Neural cell (in vitro differentiated cells): Measurements from ENCODE around the gene VPS50.

Experiments
- EZH2 ChIP-seq: fragments of 200-600, 300-800 bp; shearing (Covaris generic), sonication (generic); IDR thresholded peaks from 2 replicates; pipeline ENCODE4 v1.6.1; 2014; ENCODE audit warnings: antibody characterized with exemption, low read length, borderline replicate concordance, mild to moderate bottlenecking; ENCODE audit not compliant: insufficient read depth, poor library complexity, severe bottlenecking
- POLR2AphosphoS5 ChIP-seq: IDR thresholded peaks from 2 replicates; pipeline ENCODE4 v1.6.1; 2012
- SMC3 ChIP-seq: fragments of 450-650 bp; conservative IDR thresholded peaks from 2 replicates; pipeline ENCODE4 v1.6.1; 2014; ENCODE audit warnings: antibody characterized with exemption, mild to moderate bottlenecking, moderate library complexity; ENCODE audit not compliant: poor library complexity
- TF ChIP-seq, protein P1 (sequence below): fragments of 450-650 bp; IDR thresholded peaks from 2 replicates; pipeline ENCODE4 v1.5.1; 2014; ENCODE audit warnings: antibody characterized with exemption, mild to moderate bottlenecking, moderate library complexity; ENCODE audit not compliant: poor library complexity, severe bottlenecking

DNA sequence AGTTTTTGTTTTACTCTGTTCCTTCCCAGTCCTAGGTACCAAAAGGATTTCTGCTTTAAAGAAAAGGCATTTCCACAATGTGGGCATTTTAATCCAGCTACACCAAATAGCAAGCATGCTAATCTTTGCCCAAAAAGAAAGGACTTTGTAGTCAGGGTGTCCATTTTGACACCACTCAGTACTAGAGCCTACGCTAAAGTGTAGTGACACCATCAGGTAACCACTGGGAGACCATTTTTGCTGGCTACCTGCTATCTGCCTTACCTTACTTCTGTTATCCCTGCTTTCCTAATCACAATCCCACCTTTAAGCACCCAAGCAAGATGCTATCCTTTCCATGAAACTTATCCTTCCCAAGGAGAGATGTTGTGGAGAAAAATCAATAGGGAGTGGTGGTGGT is 129.7 kb downstream of the VPS50 start:
- TF ChIP-seq, protein P1, sequence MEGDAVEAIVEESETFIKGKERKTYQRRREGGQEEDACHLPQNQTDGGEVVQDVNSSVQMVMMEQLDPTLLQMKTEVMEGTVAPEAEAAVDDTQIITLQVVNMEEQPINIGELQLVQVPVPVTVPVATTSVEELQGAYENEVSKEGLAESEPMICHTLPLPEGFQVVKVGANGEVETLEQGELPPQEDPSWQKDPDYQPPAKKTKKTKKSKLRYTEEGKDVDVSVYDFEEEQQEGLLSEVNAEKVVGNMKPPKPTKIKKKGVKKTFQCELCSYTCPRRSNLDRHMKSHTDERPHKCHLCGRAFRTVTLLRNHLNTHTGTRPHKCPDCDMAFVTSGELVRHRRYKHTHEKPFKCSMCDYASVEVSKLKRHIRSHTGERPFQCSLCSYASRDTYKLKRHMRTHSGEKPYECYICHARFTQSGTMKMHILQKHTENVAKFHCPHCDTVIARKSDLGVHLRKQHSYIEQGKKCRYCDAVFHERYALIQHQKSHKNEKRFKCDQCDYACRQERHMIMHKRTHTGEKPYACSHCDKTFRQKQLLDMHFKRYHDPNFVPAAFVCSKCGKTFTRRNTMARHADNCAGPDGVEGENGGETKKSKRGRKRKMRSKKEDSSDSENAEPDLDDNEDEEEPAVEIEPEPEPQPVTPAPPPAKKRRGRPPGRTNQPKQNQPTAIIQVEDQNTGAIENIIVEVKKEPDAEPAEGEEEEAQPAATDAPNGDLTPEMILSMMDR = no peak
- TF ChIP-seq POLR2AphosphoS5 = no peak
- TF ChIP-seq EZH2 = no peak
- TF ChIP-seq SMC3 = no peak
